GM12878 (cell line): Measurements from ENCODE around the gene CALN1.

Source experiments
- CTCF ChIP-seq, 3 experiments: IDR thresholded peaks in 2 of 3; conservative IDR thresholded peaks in 1 of 3; 2 replicates each; pipeline ENCODE4 v1.5.1; 2011; ENCODE audit warnings: low read depth in 3 of 3, low read length in 3 of 3, mild to moderate bottlenecking in 3 of 3, control low read depth in 2 of 3, moderate library complexity in 2 of 3, inconsistent platforms in 1 of 3, mixed read lengths in 1 of 3; ENCODE audit not compliant: control insufficient read depth in 2 of 3, insufficient read depth in 1 of 3; ENCODE audit errors: extremely low read depth in 1 of 3
- FOXK2 ChIP-seq: fragments of 450-650 bp; IDR thresholded peaks from 2 replicates; pipeline ENCODE4 v1.6.1; 2017; ENCODE audit warnings: mild to moderate bottlenecking, moderate library complexity
- POLR2AphosphoS5 ChIP-seq: IDR thresholded peaks from 2 replicates; pipeline ENCODE4 v1.6.1; 2011; ENCODE audit warnings: mild to moderate bottlenecking, low read length, inconsistent platforms
- RELA ChIP-seq: fragments of 450-650 bp; IDR thresholded peaks from 2 replicates; pipeline ENCODE4 v1.8.0; 2014; ENCODE audit warnings: borderline replicate concordance; ENCODE audit not compliant: partially characterized antibody
- TCF7 ChIP-seq: IDR thresholded peaks from 2 replicates; pipeline ENCODE4 v1.6.1; 2014; ENCODE audit warnings: antibody characterized with exemption, borderline replicate concordance
- ZNF207 ChIP-seq: fragments of 450-650 bp; IDR thresholded peaks from 2 replicates; pipeline ENCODE4 v1.6.1; 2014; ENCODE audit warnings: antibody characterized with exemption, mild to moderate bottlenecking, borderline replicate concordance
- ZNF274 ChIP-seq: IDR thresholded peaks from one replicate; pipeline ENCODE4 v1.8.0; 2011; ENCODE audit not compliant: insufficient read length, insufficient read depth
- ZZZ3 ChIP-seq: IDR thresholded peaks from 2 replicates; pipeline ENCODE4 v1.6.1; 2011; ENCODE audit warnings: low read depth; ENCODE audit not compliant: control insufficient read depth, insufficient read length

- no peak for TF ChIP-seq CTCF (IDR thresholded peaks at IDR 0.05 in 2 of 3, conservative IDR thresholded peaks at IDR 0.05 in 1 of 3; ENCODE audit: control insufficient read depth in 2 of 3, extremely low read depth in 1 of 3, insufficient read depth in 1 of 3, low read depth in 3 of 3, low read length in 3 of 3)
- no peak for TF ChIP-seq FOXK2
- TF ChIP-seq RELA = no peak
- TF ChIP-seq ZNF207 = no peak
- TF ChIP-seq ZNF274 = no peak
- no peak for TF ChIP-seq POLR2AphosphoS5
- TF ChIP-seq TCF7 = no peak
- TF ChIP-seq ZZZ3 = no peak
Measured at GRCh38 chr7:72016574-72016973, 395.6 kb downstream of the CALN1 start.
